Muscle of back (tissue), 11 donors: ENCODE measurements around the gene SIPA1L3. TPM values are rescaled to one million over a fixed set of nuclear protein-coding genes. Genes with fewer than 3 reads are reported as not detected.
"Not testable (repeated sequence)": the region's sequence is repeated elsewhere in the genome, so short reads cannot be mapped to it uniquely, and the experiment has no call there.

Experiments used
- DNase-seq, 3 donors: peaks; one replicate each; pipeline versions ENCODE4 v3.0.0 to v3.0.0-alpha.2; 2013
- polyA plus RNA-seq, 10 donors: library from polyadenylated mRNA; unstranded; fragments of 120-200 nt; gene quantifications; one replicate each; pipeline ENCODE4 v1.2.1, GENCODE V29; 2013; ENCODE audit not compliant: insufficient read length in 10 of 10

The SIPA1L3 gene
- polyA plus RNA-seq, 10 donors, result 7.1 to 13.9 (median 9.5) TPM

GRCh38 chr19:37907735-37908455, 887 bp downstream of the SIPA1L3 start:
- peak in 1 of 3 donors; percentile 13 for DNase-seq

- no peak for DNase-seq
These were observed 2.7 kb downstream of the SIPA1L3 start for GRCh38 chr19:37909661-37910199.

GRCh38 chr19:37914908-37915307, 7.9 kb downstream of the SIPA1L3 start:
- no peak for DNase-seq

GRCh38 chr19:37920591-37921450, 13.8 kb downstream of the SIPA1L3 start:
- no peak for DNase-seq

GRCh38 chr19:37924573-37924972, 17.6 kb downstream of the SIPA1L3 start:
- DNase-seq, result not testable (repeated sequence)

- DNase-seq, result no peak
These were observed 18.2 kb downstream of the SIPA1L3 start for GRCh38 chr19:37925212-37925611.

- no peak for DNase-seq
These were observed 19.2 kb downstream of the SIPA1L3 start for GRCh38 chr19:37926255-37926654.

- no peak for DNase-seq
These were observed 19.7 kb downstream of the SIPA1L3 start for GRCh38 chr19:37926711-37927110.

- DNase-seq, result no peak
These were observed 21.7 kb downstream of the SIPA1L3 start for GRCh38 chr19:37928527-37929286.

- no peak for DNase-seq
These were observed 22.4 kb downstream of the SIPA1L3 start for GRCh38 chr19:37929355-37929923.

- DNase-seq, result no peak
These were observed 23.4 kb downstream of the SIPA1L3 start for GRCh38 chr19:37930416-37930815.

GRCh38 chr19:37931881-37932655, 25.1 kb downstream of the SIPA1L3 start:
- peak; percentile 54 to 76 (median 58) for DNase-seq

GRCh38 chr19:37932985-37933936, 26.3 kb downstream of the SIPA1L3 start:
- no peak for DNase-seq

GRCh38 chr19:37933937-37934358, 26.9 kb downstream of the SIPA1L3 start:
- peak; percentile 61 to 74 (median 68) for DNase-seq

GRCh38 chr19:37935341-37935740, 28.3 kb downstream of the SIPA1L3 start:
- DNase-seq, result no peak

- no peak for DNase-seq
These were observed 29.2 kb downstream of the SIPA1L3 start for GRCh38 chr19:37936166-37936565.

- no peak for DNase-seq
These were observed 29.9 kb downstream of the SIPA1L3 start for GRCh38 chr19:37936886-37937285.

- DNase-seq, result no peak
These were observed 31.3 kb downstream of the SIPA1L3 start for GRCh38 chr19:37938353-37938752.

GRCh38 chr19:37941782-37942515, 34.9 kb downstream of the SIPA1L3 start:
- DNase-seq, result no peak
